Natural killer cell (primary cell): ENCODE results near the gene TVP23C. TPM values are rescaled to one million over a fixed set of nuclear protein-coding genes. Genes with fewer than 3 reads are reported as not detected.
A peak's percentile ranks its signal among the peaks of the same experiment; 100 is the strongest.

Experiments
- ATAC-seq, 3 donors: fragments of 150-1000 bp in 2 of 3; fragments of 200-7000 bp in 1 of 3; cut with Tn5 transposase; 1 replicate in 1 of 3; 2 replicates in 2 of 3; pipeline ENCODE4 v1.10.0; 2021; ENCODE audit warnings: mild to moderate bottlenecking in 2 of 3, moderate library complexity in 2 of 3
- DNase-seq, 2 donors: peaks; one replicate each; pipeline versions ENCODE4 v3.0.0 to v3.0.0-alpha.2; 2013 to 2021; ENCODE audit warnings: mixed read lengths in 1 of 2
- H3K27ac ChIP-seq: one replicate; pipeline ENCODE4 v1.5.1; 2013; ENCODE audit warnings: mild to moderate bottlenecking, low read length
- H3K27me3 ChIP-seq: one replicate; pipeline ENCODE4 v1.6.1; 2013; ENCODE audit warnings: low read length; ENCODE audit not compliant: control insufficient read depth, insufficient read depth
- H3K36me3 ChIP-seq: one replicate; pipeline ENCODE4 v1.6.1; 2013; ENCODE audit warnings: low read length; ENCODE audit not compliant: control insufficient read depth, insufficient read depth
- H3K4me1 ChIP-seq: one replicate; pipeline ENCODE4 v1.6.1; 2013; ENCODE audit warnings: low read length; ENCODE audit not compliant: control insufficient read depth, insufficient read depth
- H3K4me3 ChIP-seq: one replicate; pipeline ENCODE4 v1.5.1; 2013; ENCODE audit warnings: low read length
- H3K9me3 ChIP-seq: one replicate; pipeline ENCODE4 v1.6.1; 2013; ENCODE audit warnings: low read length; ENCODE audit not compliant: control insufficient read depth, insufficient read depth
- H3K27ac Mint-ChIP-seq, 2 donors: one replicate each; pipeline ENCODE4 v1.8.0; 2022; ENCODE audit warnings: mild to moderate bottlenecking in 2 of 2, mixed read lengths in 2 of 2, moderate library complexity in 1 of 2
- H3K27me3 Mint-ChIP-seq, 2 donors: one replicate each; pipeline ENCODE4 v1.8.0; 2022; ENCODE audit warnings: low read depth in 2 of 2, mixed read lengths in 2 of 2
- H3K36me3 Mint-ChIP-seq: one replicate; pipeline ENCODE4 v1.8.0; 2022; ENCODE audit warnings: mixed read lengths
- H3K4me1 Mint-ChIP-seq, 2 donors: one replicate each; pipeline ENCODE4 v1.8.0; 2022; ENCODE audit warnings: mixed read lengths in 2 of 2
- H3K4me3 Mint-ChIP-seq: one replicate; pipeline ENCODE4 v1.8.0; 2022; ENCODE audit warnings: mild to moderate bottlenecking, moderate library complexity, mixed read lengths
- H3K9me3 Mint-ChIP-seq, 2 donors: one replicate each; pipeline ENCODE4 v1.8.0; 2022; ENCODE audit warnings: mixed read lengths in 2 of 2
- CTCF ChIP-seq: fragments of 200-600 bp; IDR thresholded peaks from one replicate; pipeline ENCODE4 v1.8.0; 2022; ENCODE audit warnings: antibody characterized with exemption
- WGBS: methylation state at CpG from one replicate; pipeline ENCODE4 v1.1.7; 2013; ENCODE audit warnings: missing lambda C conversion rate; ENCODE audit not compliant: insufficient coverage; 5-methylcytosine and 5-hydroxymethylcytosine counted together
- intact Hi-C: fragments of 100-400 bp; cut with micrococcal nuclease; formaldehyde crosslinking; loops from one replicate; pipeline ENCODE4 v1.14.2; 2022
- total RNA-seq, 4 donors: library from RNA; stranded (reverse); fragments of 120-200 nt in 1 of 4; gene quantifications; one replicate each; pipeline versions ENCODE4 v1.2.3 to v1.2.4, GENCODE V29; 2013 to 2022

Gene TVP23C
- total RNA-seq, 3 donors from 2014 or later (not counting 1 experiment from before 2014, with no cell fraction given) = 28.2 to 45.4 (median 40.4) TPM

GRCh38 chr17:15490634-15491261 is 72.5 kb downstream of the TVP23C start:
- Histone ChIP-seq H3K9me3 (no peaks in the 10 kb centered on the region), H3K27ac (no peak overlapping the region), H3K4me1 (no peaks in the 10 kb centered on the region), H3K27me3 (no peaks in the 10 kb centered on the region), H3K36me3 (no peaks in the 10 kb centered on the region), H3K4me3 (no peak overlapping the region)
- no peak for DNase-seq
- Mint-ChIP-seq H3K27ac (no peak overlapping the region), H3K36me3 (no peaks in the 10 kb centered on the region), H3K4me3 (no peak overlapping the region), H3K9me3 (no peaks in the 10 kb centered on the region), H3K27me3 (no peaks in the 10 kb centered on the region), H3K4me1 (peaks cover 14 to 18% of the 10 kb centered on the region in 2 donors)
- WGBS = 53% methylated on average over 11 of the region's 11 CpGs
- ATAC-seq = no peak
- TF ChIP-seq CTCF = no peak
- intact Hi-C loops = no loop called here

GRCh38 chr17:15488557-15488956 is 74.7 kb downstream of the TVP23C start:
- Histone ChIP-seq H3K27me3 (no peaks in the 10 kb centered on the region), H3K36me3 (no peaks in the 10 kb centered on the region), H3K4me1 (no peaks in the 10 kb centered on the region), H3K4me3 (no peak overlapping the region), H3K9me3 (no peaks in the 10 kb centered on the region), H3K27ac (no peak overlapping the region)
- peak overlapping the region in 1 of 2 donors; percentile 7 for H3K27ac Mint-ChIP-seq
- DNase-seq (no peak), ATAC-seq (no peak)
- no peaks in the 10 kb centered on the region for H3K36me3 Mint-ChIP-seq
- WGBS = 97% methylated on average over 2 of the region's 2 CpGs
- H3K4me3 Mint-ChIP-seq = no peak overlapping the region
- no peak for TF ChIP-seq CTCF
- intact Hi-C loops = no loop called here
- no peaks in the 10 kb centered on the region for H3K9me3 Mint-ChIP-seq
- H3K4me1 Mint-ChIP-seq = peaks cover 10 to 16% of the 10 kb centered on the region in 2 donors
- no peaks in the 10 kb centered on the region for H3K27me3 Mint-ChIP-seq

- no peaks in the 10 kb centered on the region for H3K9me3 ChIP-seq
- no peaks in the 10 kb centered on the region for H3K27me3 Mint-ChIP-seq
- H3K27ac ChIP-seq = no peak overlapping the region
- ATAC-seq = no peak
- H3K4me1 ChIP-seq = no peaks in the 10 kb centered on the region
- H3K4me1 Mint-ChIP-seq = peaks cover 5 to 12% of the 10 kb centered on the region in 2 donors
- no peak overlapping the region for H3K27ac Mint-ChIP-seq
- 74% methylated on average over 4 of the region's 4 CpGs for WGBS
- no peak overlapping the region for H3K4me3 Mint-ChIP-seq
- H3K4me3 ChIP-seq = no peak overlapping the region
- H3K9me3 Mint-ChIP-seq = no peaks in the 10 kb centered on the region
- TF ChIP-seq CTCF = no peak
- H3K36me3 ChIP-seq = no peaks in the 10 kb centered on the region
- intact Hi-C loops = no loop called here
- no peaks in the 10 kb centered on the region for H3K36me3 Mint-ChIP-seq
- DNase-seq = no peak
- no peaks in the 10 kb centered on the region for H3K27me3 ChIP-seq
Observed at GRCh38 chr17:15485045-15485444, 78.2 kb downstream of the TVP23C start.

- TF ChIP-seq CTCF = no peak
- H3K27ac Mint-ChIP-seq = no peak overlapping the region
- H3K4me3 ChIP-seq = no peak overlapping the region
Observed at GRCh38 chr17:15483431-15483830, 79.9 kb downstream of the TVP23C start.

More at GRCh38 chr17:15483431-15483830, 79.9 kb downstream of the TVP23C start:
- no peaks in the 10 kb centered on the region for H3K4me1 ChIP-seq
- Mint-ChIP-seq H3K9me3 (no peaks in the 10 kb centered on the region), H3K4me3 (no peak overlapping the region), H3K4me1 (peaks cover 10 to 12% of the 10 kb centered on the region in 2 donors), H3K27me3 (no peaks in the 10 kb centered on the region), H3K36me3 (no peaks in the 10 kb centered on the region)
- H3K9me3 ChIP-seq = no peaks in the 10 kb centered on the region
- H3K27ac ChIP-seq = no peak overlapping the region
- DNase-seq (no peak), ATAC-seq (no peak)
- 29% methylated on average over 3 of the region's 4 CpGs for WGBS
- H3K27me3 ChIP-seq = no peaks in the 10 kb centered on the region
- intact Hi-C loops = no loop called here
- no peaks in the 10 kb centered on the region for H3K36me3 ChIP-seq
